Stimulated activated CD4-positive, alpha-beta T cell treated with anti-CD3 and anti-CD28 coated beads, Interleukin-1b, Interleukin-23, amount 100 ng/mL, for 24 hours (primary cell): Measurements from ENCODE around the gene PLXDC2.

Experiments
- DNase-seq, 4 experiments: peaks; one replicate each; pipeline ENCODE4 v3.0.0-alpha.2; 2020; ENCODE audit warnings: low read depth in 4 of 4, low spot score in 1 of 4

PLXDC2 gene

DNA sequence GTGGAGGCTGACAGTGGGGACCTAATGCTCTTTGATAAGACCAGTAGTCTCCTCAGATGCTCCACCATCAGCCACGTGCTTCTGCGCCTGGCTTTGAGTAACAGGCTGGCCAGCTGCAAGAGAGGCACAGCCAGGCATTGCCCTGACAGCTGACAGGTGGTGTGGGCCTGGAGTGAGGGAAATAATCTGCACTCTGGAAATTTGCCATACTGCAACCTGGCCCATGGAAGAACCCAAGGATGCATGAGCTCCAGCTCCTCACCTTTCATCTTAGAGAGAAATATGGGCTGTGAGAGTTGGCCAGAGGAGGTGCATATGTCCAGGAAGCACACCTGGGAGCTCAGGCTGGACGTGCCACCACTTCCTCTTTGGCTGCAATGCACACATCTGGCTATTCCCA, 118.9 kb downstream of the PLXDC2 start:
- DNase-seq: no peak

DNA sequence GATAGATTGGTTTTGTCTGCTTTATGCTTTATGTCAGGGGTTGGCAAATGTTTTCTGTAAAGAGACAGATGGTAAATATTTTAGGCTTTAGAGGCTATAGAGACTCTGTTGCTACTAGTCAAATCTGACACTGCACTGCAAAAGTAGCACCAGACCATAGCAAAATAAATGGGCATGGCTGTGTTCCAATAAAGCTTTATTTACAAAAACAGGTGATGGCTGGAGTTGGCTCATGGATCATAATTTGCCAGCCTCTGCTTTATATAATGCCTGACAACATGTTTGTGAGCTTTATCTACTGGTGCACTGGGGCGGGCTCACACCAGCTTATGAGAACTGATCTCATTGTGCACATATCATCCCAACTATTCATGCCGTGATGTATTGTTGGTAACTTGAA, 120.1 kb downstream of the PLXDC2 start:
- DNase-seq: no peak

DNA sequence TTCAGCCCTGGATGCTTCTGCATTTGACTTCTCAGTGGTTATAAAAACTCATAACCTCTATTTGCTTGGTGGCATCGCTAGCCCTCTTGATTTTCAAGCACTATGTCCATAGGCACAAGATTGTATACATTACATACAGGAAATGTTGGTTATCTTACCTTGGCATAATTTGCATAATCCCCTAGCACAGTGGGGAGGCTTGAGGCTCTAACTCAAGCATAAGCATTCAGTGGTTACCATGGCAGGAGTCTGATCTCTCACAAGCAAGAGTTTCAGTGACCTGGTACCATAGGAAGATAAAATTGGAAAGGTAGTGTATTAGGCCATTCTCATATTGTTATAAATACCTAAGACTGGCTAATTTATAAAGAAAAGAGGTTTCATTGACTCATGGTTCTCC, 121.8 kb downstream of the PLXDC2 start:
- no peak for DNase-seq

DNA sequence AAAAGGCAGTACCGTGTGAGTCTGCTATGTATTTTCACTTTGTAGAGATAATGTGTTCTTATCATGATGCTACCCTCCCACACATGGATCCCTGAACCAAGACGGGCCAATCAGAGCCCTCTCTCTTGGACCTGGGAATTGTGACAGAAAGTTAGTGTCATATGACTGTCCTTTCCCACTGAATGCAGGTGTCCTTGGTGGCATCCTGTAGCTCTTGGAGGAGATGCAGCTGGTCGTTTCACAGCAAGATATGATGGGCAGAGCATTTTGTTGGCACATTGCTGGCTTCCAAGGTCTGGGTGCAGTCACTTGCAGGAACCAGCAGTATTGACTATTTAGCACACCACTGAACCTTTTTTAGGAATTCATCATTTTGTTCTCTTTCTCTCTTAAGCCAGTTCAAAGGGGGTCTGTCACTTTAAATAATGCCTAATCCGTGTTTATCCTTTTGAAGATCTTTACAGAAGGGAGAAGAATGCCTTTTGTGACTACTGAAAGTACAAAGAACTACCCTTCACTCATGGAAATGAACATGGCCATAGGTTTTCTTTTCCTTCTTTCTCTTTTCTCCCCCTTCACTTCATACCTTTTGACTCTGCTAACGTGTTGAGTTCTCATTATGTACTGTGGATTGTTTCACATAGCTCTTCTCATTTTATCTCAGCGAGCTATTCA, 125.1 kb downstream of the PLXDC2 start:
- no peak for DNase-seq

DNA sequence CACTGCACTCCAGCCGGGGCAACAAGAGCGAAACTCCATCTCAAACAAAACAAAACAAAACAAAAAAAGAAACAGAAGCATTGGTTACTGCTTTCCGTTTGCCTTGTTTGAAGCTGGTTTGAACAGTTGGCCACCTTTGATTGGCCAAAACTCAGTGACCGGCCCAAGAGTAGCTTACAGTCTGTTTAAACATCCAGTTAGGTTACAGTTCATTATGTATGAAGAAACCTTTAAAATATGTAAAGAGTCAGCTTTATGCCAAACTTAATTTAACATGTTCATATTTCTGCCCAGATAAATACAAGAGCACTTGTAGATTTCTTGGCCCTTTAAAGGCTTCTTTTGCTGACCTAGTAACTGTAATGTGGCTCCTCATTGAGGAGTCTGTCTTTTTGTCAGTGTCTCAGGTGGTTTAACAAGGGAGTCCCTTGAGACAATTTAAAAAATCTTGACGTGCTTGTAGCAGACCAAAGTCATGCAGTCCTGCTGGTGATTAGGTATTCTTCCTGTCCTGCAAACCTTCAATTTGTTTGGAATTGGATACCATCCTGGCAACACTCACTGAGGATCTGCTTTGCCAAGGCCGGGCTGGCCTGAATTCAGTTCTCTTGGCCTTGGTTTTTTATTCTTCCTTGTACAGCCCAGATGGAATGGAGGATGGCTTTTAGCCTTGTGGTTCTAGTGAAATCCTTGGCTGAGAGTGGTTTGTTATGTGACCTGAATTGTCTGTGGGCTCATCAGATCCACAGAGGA, 128.9 kb downstream of the PLXDC2 start:
- no peak for DNase-seq

DNA sequence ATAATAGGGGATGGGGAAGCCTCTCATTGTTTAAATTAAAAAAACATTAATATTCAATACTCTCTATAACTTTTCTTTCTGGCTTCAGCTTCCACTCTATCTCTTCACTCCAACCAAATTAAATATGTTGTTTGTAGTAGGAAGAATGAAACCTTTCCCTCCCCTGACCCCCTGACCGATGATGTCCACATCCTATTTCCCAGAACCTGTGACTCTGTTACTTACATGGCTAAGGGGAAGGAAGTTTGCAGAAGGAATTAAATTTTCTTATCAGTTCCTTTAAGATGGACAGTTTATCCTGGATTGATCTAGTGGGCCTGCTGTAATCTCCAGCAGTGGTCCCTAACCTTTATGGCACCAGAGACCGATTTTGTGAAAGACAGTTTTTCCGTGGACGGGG, 130.0 kb downstream of the PLXDC2 start:
- no peak for DNase-seq

DNA sequence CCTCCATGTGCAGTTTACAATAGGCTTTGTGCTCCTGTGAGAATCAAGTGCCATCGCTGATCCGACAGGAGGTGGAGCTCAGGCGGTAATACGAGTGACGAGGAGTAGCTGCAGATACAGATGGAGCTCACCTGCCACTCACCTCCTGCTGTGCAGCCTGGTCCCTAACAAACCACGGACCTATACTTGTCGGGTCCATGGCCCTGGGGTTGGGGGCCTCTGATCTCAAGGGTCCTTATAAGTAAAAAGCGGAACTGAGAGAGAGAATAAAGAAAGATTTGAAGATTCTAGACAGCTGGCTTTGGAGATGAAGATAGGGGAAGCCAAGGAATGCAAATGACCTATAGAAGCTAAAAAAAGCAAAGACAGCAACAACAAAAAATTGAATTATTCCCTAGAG, 130.6 kb downstream of the PLXDC2 start:
- no peak for DNase-seq

DNA sequence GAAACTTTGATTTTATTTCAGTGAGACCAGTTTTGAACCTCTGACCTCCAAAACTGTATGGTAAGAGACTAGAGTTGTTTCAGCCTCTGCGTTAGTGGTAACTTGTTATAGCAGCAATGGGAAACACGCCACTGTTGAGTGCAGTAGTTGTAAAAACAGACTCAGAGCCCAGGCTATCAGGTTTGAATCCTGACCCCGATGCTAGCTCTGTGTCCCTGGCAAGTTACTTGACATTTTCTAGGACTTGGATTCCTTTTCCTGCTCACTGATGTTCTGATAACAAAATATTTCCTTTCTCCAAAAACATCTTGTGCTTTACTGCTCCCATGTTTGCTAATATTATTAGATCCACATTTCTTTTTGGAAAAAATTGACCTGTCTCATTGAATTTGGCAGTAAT, 131.0 kb downstream of the PLXDC2 start:
- no peak for DNase-seq

DNA sequence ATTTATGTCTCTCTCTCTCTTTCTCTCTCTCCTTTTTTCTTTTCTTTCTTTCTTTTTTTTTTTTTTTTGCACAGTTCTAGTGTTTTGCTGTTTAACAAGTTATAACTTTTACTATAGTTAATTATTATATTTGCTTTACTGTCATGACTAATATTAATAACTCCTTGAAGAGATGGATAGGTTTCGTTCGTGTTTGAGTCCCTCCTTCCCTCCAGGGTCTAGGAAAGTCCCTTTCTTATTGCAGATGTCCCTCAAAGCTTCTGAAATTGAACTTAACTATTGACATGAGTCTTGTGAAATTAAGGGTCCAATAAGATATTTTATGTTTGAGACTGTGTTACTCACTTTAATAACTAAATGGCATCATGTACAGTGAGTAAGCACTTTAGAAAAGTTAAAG, 131.4 kb downstream of the PLXDC2 start:
- no peak for DNase-seq

DNA sequence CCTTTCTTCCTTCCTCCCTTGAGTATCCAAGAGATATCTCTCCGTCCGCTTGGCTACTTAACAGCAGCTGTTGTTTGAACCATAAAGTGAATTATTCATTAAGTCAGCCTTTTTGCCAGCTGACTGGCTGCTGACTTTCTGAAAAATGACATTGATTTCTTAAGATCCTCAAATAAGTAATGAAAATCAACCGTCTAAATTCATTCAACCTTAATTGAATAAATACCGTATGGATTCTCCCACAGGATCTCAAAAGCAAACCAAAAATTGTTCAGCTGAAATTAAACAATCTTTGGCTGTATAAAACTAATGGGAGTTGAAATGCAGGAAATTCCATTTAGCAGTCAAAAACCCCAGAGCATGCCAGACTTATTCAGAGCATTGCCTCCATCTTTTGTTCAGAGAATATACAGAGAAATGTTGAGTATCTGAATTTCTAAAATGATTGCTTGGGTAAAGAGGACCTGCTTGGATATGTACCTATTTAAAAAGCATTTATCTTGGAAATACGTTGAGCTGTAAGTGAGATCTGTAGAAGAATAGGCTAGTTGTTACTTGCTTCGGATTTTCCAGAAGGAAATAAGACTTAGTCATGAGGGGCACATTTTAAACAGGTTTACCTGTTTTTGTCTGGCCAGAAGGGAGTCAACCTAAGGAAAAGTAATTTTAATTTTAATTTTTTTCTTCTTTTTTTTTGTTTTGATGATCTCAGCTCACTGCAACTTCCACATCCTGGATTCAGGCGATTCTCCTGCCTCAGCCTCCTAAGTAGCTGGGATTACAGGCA, 136.2 kb downstream of the PLXDC2 start:
- DNase-seq: no peak

DNA sequence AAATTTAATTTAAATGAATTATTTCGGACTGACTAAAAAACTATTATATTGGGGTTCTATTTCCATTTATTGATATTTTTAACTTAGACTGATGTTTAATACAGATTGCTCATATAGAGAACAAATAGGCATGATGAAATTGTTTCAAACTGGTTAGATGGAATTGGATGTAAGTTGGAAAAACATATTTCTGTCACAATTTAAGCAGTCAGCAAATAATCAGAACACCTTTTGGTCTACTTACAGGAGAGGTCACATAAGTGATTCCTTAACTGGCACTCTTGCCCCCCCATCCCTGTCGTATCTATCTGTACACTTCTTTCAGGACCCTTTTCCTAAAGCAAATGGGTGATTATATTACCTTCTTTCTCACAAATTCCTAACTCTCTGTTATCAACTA, 138.4 kb downstream of the PLXDC2 start:
- DNase-seq: no peak

DNA sequence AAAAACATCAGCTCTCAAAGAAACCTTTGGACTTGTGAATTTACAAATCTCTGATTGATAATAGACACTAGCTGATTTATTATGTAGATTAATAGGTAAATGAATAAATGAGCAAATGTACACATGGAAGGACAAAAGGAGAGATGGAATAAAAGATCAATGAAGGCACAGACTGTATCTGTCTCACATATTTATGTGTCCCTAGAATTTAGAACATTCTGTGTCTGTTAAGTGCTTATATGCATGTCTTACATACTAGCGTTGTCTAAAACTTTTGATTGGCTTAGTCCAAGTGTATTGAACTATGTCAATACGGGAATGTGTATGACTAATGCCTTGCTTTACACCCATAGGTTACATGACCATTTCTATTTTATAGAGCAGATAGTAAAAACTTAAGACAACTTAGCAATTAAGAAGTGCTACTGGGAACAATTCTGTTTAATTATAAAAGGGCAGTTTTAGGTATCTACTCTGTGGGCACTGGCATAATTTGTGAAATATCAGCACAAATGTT, 140.3 kb downstream of the PLXDC2 start:
- no peak for DNase-seq

DNA sequence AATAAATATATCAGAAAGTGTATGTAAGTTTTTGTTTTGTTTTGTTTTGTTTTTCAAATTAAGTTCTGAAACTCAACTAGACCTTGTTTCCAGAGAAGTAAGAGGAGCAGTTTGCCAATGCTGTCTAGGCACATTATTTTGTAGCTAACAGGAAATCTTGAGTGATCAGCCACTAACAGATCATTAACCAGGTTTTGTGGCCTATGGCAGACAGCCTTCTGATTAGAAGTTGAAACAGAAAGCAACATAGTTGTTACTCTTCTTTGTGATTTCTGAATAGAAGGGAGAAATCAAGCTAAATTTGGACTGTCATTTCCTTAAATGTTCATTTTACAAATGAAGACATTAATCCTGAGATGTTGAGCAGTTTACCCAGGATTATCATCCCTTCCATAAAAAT, 142.6 kb downstream of the PLXDC2 start:
- no peak for DNase-seq

DNA sequence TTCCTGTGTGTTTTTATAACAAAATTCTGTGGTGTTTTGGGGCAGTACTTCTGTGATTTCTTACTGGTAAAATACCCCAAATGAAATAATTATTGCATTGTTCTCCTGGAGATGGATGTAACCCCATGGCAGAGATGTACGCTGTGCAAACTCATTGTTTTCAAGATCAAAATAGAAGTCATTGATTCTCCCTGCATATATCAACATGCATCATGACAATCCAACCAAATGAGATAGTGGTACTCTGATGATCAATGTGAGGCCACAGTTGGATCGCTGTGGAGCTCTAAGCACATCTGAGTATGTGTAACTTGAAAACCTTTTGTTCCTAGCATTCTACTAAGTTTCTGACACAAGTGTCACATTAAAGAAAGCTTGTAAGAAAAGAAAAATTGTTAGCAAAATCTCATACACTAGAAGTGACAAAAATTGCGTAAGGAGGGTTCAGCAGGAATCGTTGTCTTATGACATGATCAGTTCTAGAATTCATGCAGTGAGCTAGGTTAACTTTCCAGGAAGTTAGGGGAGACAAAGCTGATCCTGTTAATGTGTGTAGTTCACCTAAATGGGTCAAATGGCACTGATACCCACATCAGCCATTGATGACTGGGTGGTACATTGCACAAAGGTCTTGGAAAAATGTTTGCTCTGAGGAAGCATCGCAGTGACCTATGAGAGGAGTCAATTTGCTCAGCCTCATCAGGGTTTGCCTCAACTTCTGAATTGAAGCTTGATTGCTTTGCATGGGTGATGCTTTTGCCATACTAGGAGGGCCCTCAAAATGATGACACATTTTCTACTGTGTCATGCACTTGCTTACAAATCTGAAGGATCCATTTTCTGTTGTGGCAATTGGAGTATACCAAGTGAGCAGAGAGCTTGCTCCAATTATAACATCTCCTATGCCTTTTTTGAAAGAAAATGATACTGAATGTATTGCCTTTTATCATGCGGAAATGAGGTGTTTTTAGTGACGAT, 145.1 kb downstream of the PLXDC2 start:
- DNase-seq: no peak

DNA sequence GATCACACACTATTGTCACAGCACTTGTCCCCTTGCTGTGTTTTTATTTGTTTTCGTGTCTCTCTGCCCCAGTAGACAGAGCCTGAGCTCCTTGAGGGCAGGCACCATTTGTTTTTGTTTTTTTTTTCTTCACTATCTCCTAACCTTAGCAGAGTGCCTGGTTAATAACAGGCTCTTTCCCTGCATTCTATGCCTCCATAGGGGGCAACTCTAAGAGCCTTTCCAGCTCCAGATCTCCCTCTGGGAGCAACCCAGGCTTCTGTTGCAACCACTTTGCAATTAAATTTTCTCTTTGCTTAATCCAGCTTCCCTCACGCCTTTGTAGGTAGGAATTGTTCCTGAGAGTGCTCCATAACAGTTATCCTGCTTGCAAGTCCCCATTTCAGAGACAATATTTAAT, 148.4 kb downstream of the PLXDC2 start:
- DNase-seq: no peak

DNA sequence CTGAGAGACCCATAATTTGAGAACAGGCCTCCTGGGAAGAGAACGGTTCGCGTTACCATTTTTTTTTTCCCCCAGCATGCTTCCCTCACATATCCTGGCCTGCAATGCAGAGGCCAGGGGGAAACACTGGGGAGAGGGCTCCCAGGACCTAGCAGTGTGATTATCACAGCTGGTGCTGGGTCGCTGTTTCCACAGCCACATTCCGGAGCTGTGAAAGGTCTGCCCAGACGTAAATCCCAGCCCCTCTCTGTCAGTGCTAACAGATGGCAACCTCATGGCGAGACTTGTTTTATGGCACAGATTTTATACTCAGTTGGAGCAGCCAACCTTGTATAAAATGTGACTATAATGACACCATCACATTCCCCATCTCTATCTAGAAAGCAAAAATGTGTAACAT, 150.5 kb downstream of the PLXDC2 start:
- no peak for DNase-seq

DNA sequence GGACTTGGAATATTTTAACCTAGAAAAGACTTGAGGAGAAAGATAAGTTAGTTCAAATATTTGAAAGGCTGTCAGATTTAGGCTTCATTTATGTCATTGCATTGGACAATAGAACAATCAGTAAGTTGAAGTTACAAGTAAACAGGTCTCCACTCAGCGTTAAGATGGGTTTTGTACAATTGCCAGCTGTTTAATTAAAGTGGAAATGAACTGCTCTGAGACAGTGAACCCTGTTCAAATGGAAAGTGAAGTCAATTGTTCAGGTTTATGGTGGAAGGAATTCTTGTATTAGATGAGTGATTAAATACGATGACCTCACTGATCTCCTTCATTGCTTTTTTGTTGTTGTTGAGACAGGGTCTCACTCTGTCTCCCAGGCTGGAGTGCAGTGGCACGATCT, 151.7 kb downstream of the PLXDC2 start:
- DNase-seq: no peak

DNA sequence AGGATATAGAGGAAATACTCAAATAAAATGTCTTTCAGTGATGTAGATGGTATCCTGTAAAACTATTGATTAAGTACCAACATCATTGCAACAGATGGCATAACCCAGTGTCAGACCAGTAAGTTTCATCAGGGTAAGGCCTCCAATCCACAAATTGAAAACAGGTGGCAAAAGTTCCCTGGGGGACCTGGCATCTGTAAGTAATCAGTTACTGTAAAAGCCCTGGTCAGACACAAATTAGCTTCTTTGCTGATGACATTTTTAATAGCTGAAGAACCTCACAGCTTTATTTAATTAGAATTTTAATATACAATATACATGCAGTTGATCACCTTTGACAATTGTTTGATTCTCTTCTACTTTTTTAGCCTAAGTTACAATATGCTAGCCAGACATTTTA, 152.5 kb downstream of the PLXDC2 start:
- no peak for DNase-seq

DNA sequence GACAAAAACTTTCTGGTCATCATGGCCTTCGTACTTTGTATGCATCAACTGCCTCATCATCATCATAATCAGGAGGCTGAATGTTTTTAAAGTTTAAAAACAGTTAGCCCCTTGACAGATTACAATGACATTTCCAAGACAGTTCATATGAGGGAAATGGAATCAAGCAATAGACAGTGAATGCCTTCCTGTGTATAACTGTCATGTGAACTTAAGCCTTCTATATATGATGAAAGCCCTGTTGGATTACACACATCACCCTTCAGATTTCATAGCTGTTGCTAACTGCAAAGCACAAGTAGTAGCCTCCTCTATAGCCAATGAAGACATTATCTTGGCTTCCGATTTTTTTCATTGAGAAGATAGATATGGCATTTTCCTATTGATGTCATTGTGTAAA, 154.0 kb downstream of the PLXDC2 start:
- no peak for DNase-seq

DNA sequence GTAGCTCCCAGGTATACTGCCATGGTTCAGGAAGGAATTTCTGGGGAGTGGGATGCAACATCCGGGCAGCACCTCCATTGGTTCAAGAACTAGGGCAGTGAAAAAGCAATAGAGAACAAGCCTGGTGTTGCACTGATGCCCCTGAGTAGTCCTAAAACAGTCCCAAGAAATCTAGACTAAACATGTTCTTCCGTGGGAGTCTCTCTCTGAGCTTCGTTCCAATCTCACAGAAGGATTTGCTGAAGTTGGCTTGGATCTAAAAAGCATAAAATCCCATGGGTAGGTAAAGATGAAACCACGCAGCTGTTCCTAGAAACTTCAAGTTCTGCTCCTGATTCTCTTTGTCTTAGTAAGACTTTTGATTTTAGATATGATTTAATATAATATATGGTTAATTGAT, 154.5 kb downstream of the PLXDC2 start:
- DNase-seq: no peak
